ENCODE measurements around the gene TMTC4. TPM values are rescaled to one million over a fixed set of nuclear protein-coding genes. Genes with fewer than 3 reads are reported as not detected.

Gene TMTC4
- total RNA-seq, 1 donor from 2014 or later: 139 TPM

GRCh38 chr13:100652510-100652909, 22.1 kb downstream of the TMTC4 start:
- no peak for DNase-seq

GRCh38 chr13:100650326-100650725, 24.3 kb downstream of the TMTC4 start:
- Mint-ChIP-seq H3K27me3 (ENCODE audit: unreplicated experiment) (peaks cover 2% of the 10 kb centered on the region), H3K36me3 (ENCODE audit: unreplicated experiment) (peaks cover 4% of the 10 kb centered on the region), H3K4me3 (ENCODE audit: unreplicated experiment) (no peak overlapping the region), H3K4me1 (ENCODE audit: low read depth, unreplicated experiment) (peaks cover 7% of the 10 kb centered on the region), H3K9me3 (ENCODE audit: unreplicated experiment) (peaks cover 2% of the 10 kb centered on the region), H3K27ac (ENCODE audit: unreplicated experiment) (peak overlapping the region; percentile 0)
- no peak for DNase-seq
- no peak for TF ChIP-seq CTCF (IDR thresholded peaks at IDR 0.05; ENCODE audit: partially characterized antibody, unreplicated experiment)

More at GRCh38 chr13:100652510-100652909, 22.1 kb downstream of the TMTC4 start:
- H3K9me3 Mint-ChIP-seq (ENCODE audit: unreplicated experiment): no peaks in the 10 kb centered on the region
- H3K4me1 Mint-ChIP-seq (ENCODE audit: low read depth, unreplicated experiment): no peaks in the 10 kb centered on the region
- H3K27me3 Mint-ChIP-seq (ENCODE audit: unreplicated experiment): no peaks in the 10 kb centered on the region
- no peak overlapping the region for H3K27ac Mint-ChIP-seq (ENCODE audit: unreplicated experiment)
- no peak for TF ChIP-seq CTCF (IDR thresholded peaks at IDR 0.05; ENCODE audit: partially characterized antibody, unreplicated experiment)
- no peak overlapping the region for H3K4me3 Mint-ChIP-seq (ENCODE audit: unreplicated experiment)
- peaks cover 4% of the 10 kb centered on the region for H3K36me3 Mint-ChIP-seq (ENCODE audit: unreplicated experiment)

DNA sequence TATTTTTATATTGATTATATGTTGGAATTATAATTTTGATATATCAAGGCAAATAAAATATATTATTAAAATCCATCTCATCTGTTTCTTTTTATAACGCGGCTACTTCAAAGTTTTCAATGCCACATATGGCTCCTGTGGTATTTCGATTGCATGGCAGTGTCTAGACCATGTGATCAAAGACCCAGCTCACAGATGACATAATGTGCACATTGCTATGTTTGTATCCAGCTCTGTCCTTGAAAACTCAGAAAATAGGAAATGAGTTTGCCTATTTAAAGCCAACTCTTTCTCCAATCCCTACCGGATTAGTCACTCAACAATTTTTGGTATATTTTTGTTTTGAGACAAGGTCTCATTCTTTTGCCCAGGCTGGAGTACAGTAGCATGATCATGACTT, 26.2 kb downstream of the TMTC4 start:
- no peak overlapping the region for H3K4me3 Mint-ChIP-seq (ENCODE audit: unreplicated experiment)
- peaks cover 4% of the 10 kb centered on the region for H3K36me3 Mint-ChIP-seq (ENCODE audit: unreplicated experiment)
- no peak overlapping the region for H3K27ac Mint-ChIP-seq (ENCODE audit: unreplicated experiment)
- no peak for TF ChIP-seq CTCF (IDR thresholded peaks at IDR 0.05; ENCODE audit: partially characterized antibody, unreplicated experiment)
- H3K27me3 Mint-ChIP-seq (ENCODE audit: unreplicated experiment): peaks cover 3% of the 10 kb centered on the region
- peaks cover 3% of the 10 kb centered on the region for H3K9me3 Mint-ChIP-seq (ENCODE audit: unreplicated experiment)
- DNase-seq: no peak
- H3K4me1 Mint-ChIP-seq (ENCODE audit: low read depth, unreplicated experiment): peaks cover 12% of the 10 kb centered on the region

DNA sequence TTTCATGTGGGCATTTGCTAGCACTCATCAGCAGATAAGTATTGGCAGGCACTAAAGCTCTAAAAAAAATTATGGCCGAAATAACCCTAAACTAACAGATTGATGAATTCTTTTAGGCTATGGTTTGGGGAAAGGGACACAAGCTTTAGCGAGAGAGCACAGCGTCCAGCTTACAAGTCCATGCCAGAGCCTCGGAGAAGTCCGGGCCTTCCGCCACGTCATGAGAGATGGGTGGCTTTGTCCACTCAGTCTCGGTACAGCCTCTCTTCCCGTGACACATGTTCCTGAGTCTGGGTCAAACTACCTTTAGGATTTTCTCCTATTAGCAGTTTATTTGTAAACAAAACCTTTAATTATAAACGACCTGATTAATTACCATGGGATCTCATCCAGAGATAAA, 27.7 kb downstream of the TMTC4 start:
- Mint-ChIP-seq H3K4me3 (ENCODE audit: unreplicated experiment) (no peak overlapping the region), H3K27ac (ENCODE audit: unreplicated experiment) (no peak overlapping the region), H3K4me1 (ENCODE audit: low read depth, unreplicated experiment) (peaks cover 12% of the 10 kb centered on the region), H3K9me3 (ENCODE audit: unreplicated experiment) (peaks cover 3% of the 10 kb centered on the region), H3K27me3 (ENCODE audit: unreplicated experiment) (peaks cover 3% of the 10 kb centered on the region), H3K36me3 (ENCODE audit: unreplicated experiment) (no peaks in the 10 kb centered on the region)
- TF ChIP-seq CTCF (IDR thresholded peaks at IDR 0.05; ENCODE audit: partially characterized antibody, unreplicated experiment): no peak
- DNase-seq: no peak

GRCh38 chr13:100646030-100646673, 28.4 kb downstream of the TMTC4 start:
- Mint-ChIP-seq H3K4me3 (ENCODE audit: unreplicated experiment) (no peak overlapping the region), H3K36me3 (ENCODE audit: unreplicated experiment) (no peaks in the 10 kb centered on the region), H3K9me3 (ENCODE audit: unreplicated experiment) (peaks cover 3% of the 10 kb centered on the region), H3K27me3 (ENCODE audit: unreplicated experiment) (peaks cover 3% of the 10 kb centered on the region), H3K27ac (ENCODE audit: unreplicated experiment) (no peak overlapping the region), H3K4me1 (ENCODE audit: low read depth, unreplicated experiment) (peaks cover 12% of the 10 kb centered on the region)
- TF ChIP-seq CTCF (IDR thresholded peaks at IDR 0.05; ENCODE audit: partially characterized antibody, unreplicated experiment): peak; percentile 69
- peak; percentile 61 for DNase-seq

Data from glutamatergic neuron (in vitro differentiated cells).